NOMO-1 (cell line): ENCODE results near the gene SLC25A29.
"Not testable (repeated sequence)": the region's sequence is repeated elsewhere in the genome, so short reads cannot be mapped to it uniquely, and the experiment has no call there.

Experiments used
- DNase-seq, 2 experiments: peaks; one replicate each; lab custom pipeline; 2025; ENCODE audit not compliant: unreplicated experiment in 2 of 2; lab: John Stamatoyannopoulos, UW

Gene SLC25A29

DNA sequence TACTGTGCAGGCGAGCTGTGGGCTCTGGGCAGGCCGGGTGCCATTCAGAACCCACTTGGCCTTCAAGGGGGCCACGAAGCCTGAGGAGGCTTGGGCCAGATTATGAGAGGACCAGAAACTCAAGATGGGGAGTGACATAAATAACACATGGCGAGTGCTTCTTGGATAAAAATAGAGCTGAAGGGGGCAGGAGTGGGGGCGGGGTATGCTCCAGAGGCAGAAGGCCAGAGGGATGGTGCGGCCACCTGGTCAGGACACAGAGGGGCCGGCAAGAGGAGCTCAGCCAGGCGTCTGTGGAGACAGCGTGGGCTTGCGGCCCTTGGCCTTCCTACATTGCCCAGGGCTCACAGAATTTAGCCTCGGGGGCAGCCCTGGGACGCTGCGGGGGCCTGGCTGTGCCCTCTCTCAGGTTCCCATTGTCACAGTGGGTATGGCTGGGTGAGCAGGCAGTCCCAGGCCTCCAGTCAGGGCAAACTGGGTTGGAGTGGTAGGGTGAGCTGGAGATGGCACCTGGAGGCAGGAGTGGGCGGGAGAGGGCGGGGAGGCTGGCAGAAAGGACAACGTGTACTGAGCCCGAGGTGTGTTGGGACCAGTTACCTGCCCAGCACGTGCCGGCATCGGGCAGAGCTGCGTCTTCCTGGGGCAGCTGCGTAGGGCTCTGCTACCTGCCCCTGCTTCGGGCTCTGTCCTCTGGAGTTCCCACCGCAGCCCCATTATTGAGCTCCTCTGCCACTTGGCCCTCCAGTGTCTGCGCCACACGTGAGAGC lies 7.4 kb upstream of the SLC25A29 start:
- no peak for DNase-seq

DNA sequence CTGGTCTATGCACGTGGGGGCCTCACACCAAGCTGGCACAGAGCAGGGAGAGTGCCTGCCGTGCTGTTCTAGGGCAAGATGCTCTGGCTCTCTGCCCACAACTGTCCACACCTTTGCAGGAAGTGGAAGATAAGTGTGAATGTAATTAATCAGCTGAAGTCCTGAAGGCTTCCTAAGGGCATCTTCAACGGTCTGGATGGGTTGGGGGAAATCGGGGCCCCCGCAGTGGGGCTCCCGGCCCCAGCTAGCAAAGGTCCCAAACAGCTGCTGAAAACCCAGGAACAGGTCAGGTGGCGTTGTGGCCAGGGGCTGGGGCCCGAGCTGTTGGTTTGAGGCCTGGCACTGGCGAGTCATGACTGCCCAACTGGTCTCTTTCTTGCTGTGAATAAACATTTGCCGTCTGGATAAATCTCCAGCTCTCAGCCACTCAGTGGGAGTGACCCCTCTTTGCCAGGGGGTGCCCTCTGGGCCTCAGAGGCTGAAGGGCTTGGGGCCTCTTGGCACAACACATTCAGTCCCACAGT lies 6.7 kb upstream of the SLC25A29 start:
- DNase-seq: no peak

DNA sequence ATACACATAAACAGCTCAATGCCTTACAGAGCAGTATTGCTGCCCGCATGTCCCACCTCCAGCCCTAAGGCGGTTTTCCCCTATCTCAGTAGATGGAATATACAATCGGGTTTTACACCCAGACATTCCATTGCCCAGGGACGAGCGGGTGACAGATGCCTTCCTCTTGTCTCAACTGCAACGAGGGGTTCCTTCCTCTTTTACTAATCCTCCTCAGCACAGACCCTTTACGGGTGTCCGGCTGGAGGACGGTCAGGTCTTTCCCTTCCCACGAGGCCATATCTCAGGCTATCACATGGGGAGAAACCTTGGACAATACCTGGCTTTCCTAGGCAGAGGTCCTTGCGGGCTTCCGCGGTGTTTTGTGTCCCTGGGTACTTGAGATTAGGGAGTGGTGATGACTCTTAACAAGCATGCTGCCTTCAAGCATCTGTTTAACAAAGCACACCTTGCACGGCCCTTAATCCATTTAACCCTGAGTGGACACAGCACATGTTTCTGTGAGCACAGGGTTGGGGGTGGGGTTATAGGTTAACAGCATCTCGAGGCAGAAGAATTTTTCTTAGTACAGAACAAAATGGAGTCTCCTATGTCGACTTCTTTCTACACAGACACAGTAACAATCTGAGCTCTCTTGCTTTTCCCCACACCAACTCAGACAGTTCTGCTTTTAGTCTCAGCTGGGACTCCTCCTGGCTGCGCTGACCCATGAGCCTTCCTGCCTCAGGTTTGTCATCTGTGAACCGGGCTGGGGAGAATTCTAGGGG lies 6.0 kb upstream of the SLC25A29 start:
- peak; percentile 51 to 67 for DNase-seq

DNA sequence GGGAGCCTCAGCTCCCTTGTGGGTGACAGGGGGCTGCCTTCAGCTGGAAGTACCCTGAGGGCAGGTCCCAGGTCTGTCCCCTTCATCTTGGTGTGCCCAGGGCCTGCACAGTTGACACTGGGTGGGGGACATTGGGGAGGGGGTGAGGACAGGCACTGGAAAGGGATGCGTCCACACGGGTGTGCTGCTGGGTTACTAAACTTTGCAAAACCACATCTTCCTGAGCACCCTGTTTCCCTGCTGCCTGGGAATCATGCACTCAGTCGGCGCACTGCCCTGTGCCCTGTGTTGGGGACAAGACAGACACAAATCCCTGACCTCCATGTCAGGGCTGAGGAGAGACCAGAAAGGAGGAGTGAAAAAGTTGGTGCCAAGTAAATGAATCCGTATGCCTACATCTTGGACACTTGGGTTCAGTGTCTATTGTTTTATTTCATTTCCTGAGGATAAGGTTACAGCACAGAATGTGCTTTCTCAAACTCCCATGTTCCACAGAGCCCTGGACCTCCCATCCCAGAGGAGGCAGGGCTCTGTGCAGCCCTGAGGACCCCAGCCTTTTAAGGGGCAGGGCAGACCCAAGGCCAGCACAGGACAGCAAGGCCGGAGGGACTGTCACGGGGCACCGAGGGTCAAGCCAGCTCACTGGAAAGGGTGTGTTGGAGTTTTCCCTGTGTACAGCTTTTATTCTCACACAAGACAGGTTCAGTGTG lies 2.9 kb upstream of the SLC25A29 start:
- DNase-seq: no peak

DNA sequence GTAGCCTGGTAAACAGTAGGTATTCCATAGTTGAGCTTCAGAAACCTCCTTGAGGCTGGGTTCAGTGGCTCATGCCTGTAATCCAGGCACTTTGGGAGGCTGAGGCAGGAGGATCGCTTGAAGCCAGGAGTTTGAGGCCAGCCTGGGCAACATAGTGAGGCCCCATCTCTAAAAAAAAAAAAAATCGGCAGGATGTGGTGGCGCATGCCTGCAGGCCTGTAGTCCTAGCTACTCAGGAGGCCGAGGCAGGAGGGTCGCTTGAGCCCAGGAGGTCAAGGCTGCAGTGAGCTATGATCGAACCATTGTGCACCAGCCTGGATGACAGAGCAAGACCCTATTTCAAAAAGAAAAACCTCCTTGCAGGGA lies 2.2 kb upstream of the SLC25A29 start:
- DNase-seq: not testable (repeated sequence)

DNA sequence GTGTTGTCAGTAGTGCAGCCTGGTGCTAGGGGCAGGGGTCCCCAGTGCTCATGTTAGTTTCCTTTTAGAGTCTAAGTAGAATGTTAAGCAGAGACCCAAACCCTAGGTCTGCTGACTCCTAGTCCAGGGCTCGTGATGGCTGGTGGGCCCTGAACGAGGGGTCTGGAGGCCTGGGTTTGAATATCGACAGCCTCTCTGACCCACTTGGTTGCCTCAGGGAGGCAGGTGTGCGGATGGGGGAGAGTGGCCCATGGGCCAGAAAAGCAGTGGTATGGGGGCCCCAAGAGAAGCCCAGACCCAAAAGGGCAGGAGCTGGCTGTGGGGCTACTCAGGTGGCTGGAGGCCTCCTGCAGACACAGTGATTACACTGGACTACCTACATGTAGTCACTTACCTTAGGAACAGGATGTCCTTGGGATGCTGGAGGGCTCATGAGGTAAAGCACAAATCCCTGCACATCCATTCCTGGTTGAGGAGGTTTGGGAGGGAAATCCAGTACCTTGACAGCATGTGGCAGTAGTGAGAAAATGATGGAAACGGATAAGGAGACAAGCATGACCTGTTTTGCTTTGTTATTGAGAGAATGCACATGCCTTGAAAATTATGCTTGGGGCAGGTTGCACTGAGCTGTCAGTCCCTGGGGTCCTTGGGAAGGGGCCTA lies 1.7 kb upstream of the SLC25A29 start:
- no peak for DNase-seq

DNA sequence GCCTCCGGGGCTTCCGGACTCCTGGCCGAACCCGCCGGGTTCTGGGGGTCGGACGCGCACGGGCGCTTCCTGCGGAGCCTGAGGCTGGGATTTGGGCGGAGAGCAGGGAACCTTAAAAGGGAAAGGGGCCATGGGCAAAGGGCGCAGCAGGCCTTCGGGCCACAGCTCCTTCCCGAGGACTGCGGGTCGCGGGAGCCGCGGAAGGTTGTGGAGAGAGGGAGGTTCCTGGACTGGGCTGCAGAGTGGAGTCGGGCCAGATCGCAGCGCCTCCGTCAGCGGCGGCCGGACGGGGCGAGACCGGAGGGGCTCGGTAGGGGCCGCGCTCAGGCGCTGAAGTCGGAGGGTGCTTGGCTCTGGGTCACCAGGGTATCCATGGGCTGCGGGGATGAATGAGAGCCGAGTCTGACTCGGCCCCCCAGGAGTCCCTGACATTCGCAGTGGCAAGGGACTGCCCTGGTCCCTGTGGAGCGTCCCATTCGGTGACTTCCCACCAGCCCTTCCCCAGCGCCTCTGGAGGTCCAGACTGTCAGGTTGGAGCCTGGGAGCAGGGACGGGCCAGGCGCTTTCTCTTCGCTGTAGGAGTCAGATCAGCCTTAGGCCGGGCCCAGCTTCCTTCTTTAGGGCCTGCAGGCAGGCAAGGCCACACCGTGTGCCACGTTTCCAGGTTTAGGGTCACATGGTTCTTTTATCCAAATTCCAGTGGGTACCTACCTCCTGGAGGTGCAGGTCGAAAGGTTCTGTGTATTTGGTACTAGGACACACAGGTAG lies 938 bp upstream of the SLC25A29 start:
- DNase-seq: peak; percentile 42 to 63

DNA sequence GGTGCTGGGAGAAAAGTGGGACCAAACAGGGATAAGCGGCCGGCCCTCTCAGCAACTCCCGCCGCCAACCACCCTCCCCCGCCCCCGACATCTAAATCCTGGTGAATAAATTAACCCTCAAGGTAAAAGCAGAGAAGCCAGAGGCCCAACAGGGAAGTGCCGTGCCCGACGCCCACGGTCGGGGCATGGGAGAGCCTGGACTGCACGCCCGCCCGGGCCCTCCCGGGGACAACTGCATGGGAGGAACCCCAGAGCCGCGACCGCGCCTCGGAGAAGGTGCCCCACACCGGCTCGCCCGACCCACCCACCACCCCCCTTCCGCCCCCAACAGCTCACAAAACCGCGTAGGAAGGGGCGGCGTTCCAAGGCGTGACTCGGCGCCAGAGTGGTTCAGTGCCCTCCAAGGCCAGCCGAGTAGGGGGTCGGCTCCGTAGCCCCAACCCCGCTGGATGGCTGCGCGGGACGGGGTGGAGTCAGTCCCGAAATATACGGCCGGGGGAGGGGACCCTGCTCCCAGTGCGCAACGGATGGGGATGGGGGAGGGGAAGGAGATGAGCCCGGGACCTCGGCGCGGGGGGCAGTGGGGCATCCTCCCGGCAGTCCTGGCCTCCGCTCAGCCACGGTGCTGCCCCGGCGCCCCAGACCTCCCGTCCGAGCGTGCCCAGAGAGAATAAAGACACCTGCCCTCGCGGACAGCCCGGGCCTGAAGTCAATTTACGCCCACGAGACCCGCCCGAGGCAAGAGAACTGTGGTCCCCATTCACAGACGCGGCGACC lies 732 bp downstream of the SLC25A29 start:
- no peak for DNase-seq

DNA sequence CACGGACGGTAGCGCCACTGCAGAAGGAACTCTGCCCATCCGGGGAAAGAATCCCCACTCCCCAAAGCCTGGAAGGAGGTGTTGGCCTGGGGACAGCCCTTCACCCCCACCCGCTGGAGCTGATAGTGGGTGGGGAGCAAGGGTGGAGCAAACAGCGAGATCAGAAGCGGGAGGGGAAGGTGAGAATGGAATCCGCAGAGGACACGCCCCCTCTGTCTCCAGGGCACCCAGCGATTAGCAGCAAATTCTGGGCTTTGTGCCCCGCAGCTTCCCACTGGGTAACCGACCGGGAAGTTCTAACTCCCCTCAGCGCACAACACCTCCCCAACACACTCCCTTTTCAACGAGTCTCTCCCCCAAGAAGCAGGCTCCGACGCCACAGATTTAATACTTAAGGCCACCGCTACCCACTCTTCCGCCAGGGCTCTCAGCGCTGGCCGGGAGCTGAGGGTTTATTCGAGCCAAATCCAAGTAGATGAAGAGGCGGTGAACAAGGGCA lies 1.4 kb downstream of the SLC25A29 start:
- no peak for DNase-seq

DNA sequence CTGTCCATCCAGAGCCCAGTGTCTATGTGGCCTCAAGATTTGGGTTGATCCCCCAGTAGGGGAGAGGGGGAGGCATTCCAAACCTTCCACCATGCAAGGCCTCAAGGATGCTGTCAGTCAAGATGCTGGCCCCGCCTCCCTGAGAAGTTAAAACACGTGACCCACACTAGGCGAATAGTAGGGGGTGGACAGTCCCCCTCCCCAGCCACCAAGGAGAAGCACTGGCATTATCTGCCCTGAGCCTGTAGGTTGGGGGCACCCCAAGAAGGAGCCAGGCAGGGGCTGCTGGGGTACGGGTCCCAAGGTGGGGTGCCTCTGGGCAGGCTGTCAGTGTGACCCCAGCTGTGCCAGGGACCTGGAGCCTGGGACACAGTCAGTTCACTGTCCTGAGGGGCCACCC lies 2.3 kb downstream of the SLC25A29 start:
- no peak for DNase-seq

DNA sequence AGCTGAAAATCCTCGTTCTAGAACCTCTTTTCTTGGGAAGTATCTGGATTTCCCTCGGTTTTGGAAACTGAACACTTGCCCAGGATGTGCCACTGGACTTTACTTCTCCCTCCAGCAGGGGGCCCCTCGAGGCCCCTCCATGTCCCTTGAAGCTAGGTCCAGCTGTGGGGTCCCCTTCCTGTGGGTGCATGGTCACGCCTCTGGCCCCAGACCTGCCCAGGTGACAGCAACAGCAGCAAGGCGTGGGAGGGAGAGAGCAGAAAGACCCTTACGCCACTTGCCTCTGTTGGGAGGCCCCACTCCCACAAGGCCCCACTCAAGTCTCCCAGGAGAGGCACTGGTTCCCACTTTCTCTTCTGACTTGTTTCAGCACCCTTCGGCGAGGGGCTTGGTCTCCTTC lies 3.1 kb downstream of the SLC25A29 start:
- DNase-seq: no peak

DNA sequence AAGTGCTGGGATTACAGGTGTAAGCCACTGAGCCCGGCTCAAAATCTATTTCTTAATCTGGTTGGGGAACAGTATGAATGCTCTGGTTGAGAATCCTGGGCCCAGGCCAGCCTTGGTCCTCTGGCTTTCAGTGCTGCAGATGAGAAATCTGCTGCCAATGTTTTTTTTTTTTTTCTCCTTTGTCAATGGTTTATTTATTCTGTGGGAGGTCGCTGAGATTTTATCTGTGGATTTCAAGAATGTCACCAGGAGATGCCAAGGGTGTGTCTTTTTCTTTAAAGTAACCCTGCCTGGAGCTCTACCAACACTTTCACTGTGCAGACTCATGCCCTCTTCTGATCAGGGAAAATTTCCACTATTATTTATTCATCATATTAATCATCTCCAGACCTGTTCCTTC lies 3.6 kb downstream of the SLC25A29 start:
- no peak for DNase-seq

DNA sequence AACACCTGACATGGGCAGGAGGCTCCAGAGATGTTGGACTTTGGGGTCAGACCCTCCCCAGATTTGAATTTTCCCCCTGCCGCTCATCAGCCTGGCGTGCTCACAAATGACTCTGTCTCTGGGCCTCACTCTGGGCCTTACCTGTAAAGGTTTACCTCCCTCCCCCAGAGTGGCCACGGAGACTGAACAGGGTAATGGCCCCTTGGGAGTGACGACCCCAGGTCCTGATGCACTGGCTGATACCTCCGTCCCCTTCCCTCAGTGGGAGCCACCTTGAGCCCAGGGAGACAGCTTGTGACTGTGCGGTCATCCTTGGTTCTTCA lies 7.0 kb downstream of the SLC25A29 start:
- no peak for DNase-seq

DNA sequence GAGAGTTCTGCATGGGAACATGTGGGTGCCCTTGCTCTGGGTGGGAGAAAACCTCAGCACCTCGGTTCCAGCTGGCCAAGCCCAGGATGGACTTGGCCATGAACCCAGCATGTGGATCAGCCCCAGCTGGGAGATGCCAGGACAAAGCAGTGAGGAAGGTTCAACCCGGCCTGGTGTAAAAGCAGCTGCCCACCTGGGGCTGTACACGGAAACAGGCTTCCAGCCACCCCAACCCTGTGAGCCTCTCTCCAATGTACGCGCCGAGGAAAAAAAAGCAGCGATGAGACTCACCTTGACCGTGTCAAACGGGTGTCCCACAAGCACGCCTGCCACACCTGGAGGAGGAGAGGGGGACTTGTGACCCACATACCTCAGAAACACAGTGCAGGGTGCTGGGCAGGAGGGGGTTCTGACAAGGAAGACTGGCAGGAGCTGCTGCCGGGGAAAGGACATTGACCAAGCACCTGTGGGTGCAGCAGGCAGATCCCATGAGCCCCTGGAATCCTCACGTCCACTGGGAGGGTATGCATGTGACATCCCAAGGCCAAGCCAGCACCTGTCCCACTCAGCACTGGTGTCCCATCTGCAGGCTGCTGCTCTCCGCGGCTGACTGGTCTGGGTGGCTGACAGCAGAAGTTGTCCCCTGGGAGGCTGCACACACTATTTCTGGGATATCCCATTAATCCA lies 7.5 kb downstream of the SLC25A29 start:
- no peak for DNase-seq

DNA sequence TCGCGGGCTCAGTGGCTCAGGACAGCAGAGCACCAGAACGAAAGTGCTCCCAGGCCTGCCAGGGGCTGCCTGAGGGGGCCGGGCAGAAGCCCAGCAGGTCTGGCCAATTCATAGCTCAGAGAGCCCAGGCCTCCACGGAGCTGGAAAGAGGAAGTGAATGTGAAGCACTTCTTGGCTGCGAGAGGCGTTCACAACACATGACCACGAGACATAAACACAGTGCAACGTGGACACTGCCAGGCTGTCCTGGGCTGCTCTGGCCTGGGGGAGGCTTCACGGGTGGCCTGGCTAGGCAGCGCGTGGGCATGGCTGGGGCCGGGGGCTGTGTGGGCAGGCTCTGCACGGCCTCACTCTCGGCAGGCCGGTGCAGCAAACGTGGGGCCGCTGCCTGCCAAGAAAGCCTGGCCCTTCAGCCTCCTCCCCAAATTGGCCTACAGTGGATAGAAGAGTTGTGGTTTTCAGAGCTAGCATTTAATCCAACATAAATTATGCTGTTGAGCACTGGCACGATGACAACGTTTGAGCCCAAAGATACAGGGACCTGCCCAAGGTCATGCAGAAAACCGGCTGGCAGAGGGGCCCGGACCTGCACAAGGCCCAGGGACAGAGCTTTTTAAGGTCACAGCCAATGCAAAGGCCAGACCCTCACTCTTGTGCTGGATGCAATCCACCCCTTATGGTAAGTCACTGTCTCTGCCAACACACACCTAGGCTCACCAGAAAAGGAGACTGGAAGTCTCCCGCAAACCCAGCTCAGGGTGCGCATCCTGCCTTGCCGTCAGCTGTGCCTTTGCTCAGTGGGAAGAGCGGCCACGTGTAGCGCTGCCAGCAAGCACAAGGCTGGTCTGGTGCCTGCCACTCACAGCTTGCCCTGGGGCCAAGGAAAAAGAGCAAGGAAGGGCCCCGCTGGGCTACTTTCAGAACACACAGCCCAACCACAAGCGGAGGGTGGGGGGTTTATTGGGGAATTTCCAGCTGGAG lies 8.6 kb downstream of the SLC25A29 start:
- peak; percentile 84 to 89 for DNase-seq

DNA sequence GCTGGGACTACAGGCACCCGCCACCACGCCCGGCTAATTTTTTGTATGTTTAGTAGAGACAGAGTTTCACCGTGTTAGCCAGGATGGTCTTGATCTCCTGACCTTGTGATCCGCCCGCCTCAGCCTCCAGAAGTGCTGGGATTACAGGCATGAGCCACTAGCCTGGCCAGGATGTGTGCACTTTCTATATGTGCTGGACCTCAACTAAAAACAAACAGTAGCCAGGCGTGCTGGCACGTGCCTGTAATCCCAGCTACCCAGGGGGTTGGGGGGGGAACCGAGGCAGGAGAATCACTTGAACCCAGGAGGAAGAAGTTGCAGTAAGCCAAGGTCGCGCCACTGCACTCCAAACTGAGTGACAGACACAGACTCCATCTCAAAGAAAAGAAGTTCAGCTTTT lies 9.5 kb downstream of the SLC25A29 start:
- not testable (repeated sequence) for DNase-seq

DNA sequence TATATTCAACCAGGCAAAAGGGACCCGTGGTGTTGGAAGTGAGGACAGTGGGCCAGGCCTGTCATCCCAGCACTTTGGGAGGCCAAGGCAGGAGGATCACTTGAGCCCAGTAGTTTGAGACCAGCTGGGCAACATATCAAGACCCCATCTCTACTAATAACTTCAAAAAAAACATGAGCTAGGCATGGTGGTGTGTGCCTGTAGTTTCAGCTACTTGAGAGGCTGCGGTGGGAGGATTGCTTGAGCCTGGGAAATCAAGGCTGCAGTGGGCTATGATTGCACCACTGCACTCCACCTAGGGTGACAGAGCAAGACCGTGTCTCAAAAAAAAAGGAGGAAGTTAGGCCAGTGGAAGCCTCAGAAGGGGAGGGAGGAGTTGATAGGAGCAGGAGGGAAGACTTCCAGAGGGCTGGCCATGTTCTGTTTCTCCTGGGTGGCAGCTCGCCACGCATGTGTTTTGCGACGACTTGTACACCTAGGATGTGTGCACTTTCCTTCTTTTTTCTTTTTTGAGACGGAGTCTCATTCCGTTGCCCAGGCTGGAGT lies 10.1 kb downstream of the SLC25A29 start:
- DNase-seq: peak; percentile 70 to 82
